Panc1 (cell line): Measurements from ENCODE around the gene PARP8.

Source experiments
- SIN3A ChIP-seq: IDR thresholded peaks from 2 replicates; pipeline ENCODE4 v1.6.1; 2012; ENCODE audit warnings: low read depth, mild to moderate bottlenecking, low read length, moderate library complexity, borderline replicate concordance; ENCODE audit not compliant: insufficient read depth
- TF ChIP-seq, protein P1 (sequence below): fragments of 450-650 bp; IDR thresholded peaks from 2 replicates; pipeline ENCODE4 v1.5.1; 2017; ENCODE audit warnings: mild to moderate bottlenecking

DNA sequence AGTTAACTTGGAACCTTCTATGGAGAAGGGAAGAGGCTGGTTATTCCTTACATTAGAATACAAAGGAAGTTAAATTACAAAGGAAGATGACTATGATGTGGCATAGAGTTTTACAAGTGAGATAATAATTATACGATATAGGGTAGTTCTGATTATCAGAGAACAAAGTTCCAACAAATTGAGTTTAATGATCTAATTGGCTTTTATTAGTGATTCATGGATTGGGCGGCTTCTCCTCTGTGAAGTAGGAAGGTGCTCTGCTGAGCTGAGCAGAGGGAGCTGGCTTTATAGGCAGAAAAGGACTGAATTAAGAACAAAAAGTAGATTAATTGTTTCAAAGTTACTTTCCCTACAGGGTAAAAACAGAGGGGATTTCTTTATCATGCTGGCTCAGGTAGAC is 49.7 kb downstream of the PARP8 start:
- TF ChIP-seq, protein P1, sequence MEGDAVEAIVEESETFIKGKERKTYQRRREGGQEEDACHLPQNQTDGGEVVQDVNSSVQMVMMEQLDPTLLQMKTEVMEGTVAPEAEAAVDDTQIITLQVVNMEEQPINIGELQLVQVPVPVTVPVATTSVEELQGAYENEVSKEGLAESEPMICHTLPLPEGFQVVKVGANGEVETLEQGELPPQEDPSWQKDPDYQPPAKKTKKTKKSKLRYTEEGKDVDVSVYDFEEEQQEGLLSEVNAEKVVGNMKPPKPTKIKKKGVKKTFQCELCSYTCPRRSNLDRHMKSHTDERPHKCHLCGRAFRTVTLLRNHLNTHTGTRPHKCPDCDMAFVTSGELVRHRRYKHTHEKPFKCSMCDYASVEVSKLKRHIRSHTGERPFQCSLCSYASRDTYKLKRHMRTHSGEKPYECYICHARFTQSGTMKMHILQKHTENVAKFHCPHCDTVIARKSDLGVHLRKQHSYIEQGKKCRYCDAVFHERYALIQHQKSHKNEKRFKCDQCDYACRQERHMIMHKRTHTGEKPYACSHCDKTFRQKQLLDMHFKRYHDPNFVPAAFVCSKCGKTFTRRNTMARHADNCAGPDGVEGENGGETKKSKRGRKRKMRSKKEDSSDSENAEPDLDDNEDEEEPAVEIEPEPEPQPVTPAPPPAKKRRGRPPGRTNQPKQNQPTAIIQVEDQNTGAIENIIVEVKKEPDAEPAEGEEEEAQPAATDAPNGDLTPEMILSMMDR, result no peak
- TF ChIP-seq SIN3A, result no peak
